GM18526 (cell line): Measurements from ENCODE around the gene EPB42.

ENCODE experiments used
- POLR2A ChIP-seq: IDR thresholded peaks from 3 replicates; pipeline ENCODE4 v1.6.1; 2011; ENCODE audit not compliant: insufficient read length; ENCODE audit errors: extremely low read depth

EPB42 gene

GRCh38 chr15:43225201-43225949 is 4.6 kb upstream of the EPB42 start:
- no peak for TF ChIP-seq POLR2A

GRCh38 chr15:43221422-43221821 is 604 bp upstream of the EPB42 start:
- TF ChIP-seq POLR2A, result no peak

GRCh38 chr15:43219929-43220928 is 589 bp downstream of the EPB42 start:
- TF ChIP-seq POLR2A, result no peak

GRCh38 chr15:43218908-43219706 is 1.7 kb downstream of the EPB42 start:
- no peak for TF ChIP-seq POLR2A

DNA sequence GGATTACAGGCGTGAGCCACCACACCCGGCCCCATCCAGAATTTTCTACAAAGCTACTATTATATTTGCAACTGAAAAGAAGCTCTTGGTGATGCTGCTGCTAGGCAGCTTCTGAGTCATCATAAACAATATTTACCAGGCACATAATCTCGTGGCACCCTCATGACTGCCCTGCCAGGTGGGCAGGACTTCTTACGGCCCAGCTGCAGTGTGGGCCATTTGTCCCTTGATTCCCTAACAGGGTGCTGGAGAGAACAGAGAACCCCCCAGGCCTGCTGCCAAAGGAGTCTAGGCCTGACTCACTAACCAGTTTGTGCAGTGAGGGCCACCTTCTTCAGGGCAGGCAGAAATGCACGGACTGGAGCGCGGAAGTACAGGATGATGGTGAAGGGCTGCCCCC is 4.9 kb downstream of the EPB42 start:
- TF ChIP-seq POLR2A, result no peak

DNA sequence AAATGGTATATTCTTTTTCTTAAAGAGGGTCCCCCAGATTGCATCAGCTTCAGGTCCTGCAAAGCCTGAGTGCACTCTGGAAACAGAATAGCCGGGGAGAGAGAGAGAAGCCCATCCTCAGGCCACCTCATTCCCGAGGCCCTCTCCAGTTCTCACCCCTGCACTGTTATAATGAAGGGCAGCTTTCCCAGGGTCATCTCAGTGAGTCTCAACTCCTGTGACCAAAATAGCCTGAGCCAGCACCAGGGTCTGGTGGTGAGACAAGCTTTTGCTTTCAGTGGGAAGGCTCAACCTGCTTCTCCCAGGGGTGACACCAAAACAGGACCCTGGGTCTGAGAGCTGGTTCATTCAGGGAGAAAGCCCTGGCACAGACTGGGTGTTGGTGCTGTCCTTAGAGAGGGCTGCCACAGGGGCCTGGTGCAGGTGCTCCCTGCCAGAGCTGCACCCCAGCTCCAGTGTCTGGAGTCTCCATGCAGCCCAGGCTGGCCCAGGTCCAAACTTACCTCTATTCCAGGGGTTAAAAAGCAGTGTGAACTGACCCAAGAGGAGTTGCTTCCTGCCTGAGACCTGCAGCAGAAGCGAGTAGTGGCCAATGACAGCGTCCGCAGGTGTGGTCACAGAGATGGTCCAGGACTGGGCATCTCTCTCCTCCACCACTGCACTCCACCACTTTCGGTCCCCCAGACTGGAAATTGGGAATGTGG is 6.1 kb downstream of the EPB42 start:
- no peak for TF ChIP-seq POLR2A

GRCh38 chr15:43214169-43214568 is 6.6 kb downstream of the EPB42 start:
- TF ChIP-seq POLR2A, result no peak

GRCh38 chr15:43213466-43213865 is 7.4 kb downstream of the EPB42 start:
- no peak for TF ChIP-seq POLR2A

DNA sequence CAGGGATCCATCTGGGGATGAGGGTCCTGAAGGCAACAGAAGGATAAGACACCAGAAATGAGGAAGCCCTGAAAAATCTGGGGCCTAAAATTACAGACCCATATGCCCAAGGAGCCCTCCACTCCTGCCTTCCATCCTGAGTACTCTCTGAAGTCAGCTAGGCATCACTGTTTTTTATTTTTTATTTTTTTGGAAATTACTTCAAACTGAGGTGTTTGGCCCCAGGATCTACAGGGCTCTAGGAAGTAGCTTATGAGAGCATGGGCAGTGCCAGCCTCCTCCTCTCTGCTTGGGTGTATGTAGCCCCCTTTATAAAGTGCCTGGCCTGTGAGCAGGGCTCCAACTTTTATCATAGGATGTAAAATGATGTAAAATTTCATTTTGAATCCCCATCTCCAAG is 7.9 kb downstream of the EPB42 start:
- TF ChIP-seq POLR2A, result no peak

DNA sequence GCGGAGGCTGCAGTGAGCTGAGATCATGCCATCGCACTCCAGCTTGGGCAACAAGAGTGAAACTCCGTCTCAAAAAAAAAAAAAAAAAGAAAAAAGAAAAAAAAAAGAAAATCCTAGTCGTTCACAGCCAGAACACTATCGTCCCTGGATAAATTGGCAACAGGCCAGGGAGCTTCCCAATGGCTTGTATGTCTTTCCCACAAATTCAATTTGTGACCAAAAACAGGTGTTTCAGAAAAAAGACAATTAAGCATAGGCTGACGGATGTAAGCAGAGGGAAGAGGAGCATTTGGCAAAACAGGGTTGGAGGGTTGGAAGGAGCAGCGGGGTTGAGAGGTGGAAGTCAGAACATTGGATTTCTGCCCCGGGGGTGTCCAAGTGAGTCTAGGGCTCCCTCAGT is 8.5 kb downstream of the EPB42 start:
- no peak for TF ChIP-seq POLR2A

DNA sequence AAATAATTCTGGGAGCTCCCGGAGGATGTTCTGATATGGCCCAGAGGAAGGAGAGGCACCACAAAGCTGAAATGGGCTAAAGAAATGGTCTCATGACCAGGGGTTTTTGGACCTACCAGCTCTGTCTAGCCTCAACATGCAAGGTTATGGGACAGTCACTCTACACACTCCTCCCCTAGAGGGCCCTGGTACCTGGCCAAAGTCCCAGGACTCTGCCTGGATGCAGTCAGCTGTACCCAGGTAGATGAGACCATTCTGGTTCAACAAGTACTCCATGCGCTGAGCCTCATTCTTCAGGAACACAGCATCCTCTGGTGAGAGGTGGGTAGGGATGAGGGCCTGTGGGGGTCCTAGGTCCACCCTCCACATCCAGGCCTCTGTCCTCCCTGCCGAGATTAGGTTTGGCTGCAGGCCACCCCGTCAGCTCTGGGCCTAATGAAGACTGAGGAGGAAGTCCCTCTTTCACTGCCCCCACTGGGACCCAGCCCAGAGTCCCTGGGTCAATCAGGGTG is 9.5 kb downstream of the EPB42 start:
- no peak for TF ChIP-seq POLR2A

DNA sequence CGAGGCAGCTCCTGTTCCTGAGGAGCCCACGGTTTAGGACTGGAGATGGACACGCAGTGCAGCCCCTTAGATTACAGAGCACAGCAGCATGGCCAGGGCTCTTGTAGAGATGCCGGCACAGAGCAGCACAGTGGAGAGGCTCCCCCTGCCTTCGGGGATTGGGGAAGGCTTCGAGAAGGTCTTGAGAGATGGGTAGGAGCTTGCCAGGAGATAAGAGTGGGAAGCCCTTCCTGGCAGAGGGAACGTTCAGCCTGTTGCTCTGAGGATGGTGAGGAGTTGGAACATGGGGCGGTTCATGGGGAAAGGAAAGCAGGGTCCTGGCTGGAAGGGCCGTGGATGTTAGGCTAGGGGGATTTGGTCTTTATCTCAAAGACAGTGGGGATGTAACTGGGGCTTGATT is 10.0 kb downstream of the EPB42 start:
- TF ChIP-seq POLR2A, result no peak

DNA sequence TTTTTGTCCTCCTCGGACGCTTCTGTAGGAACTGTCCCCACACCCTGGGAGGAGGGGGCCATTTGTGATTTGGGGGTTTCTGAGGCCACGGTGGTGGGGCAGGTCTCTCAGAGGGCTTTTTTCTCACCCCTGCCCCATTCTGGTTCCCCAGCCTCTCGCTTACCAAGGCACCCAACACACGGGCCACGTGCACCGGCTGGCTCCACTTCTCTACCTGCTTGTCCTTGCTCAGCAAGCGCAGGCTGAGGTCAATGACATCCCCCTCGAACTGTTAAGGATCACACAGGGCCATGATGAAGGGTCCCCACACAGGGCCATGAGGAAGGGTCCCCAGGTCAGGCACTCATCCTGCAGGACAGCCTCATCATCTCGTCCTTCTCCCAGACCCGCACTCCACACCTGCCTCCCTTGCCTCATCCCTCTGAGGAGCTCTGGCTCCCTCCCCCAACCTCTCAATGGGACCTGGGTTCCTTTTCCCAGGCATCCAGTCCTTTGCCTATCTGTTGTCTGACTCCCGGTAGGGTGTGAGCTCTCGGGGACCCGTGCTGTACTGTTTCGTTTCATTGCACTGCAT is 10.6 kb downstream of the EPB42 start:
- no peak for TF ChIP-seq POLR2A
